GM04503 (cell line): Measurements from ENCODE around the gene ACTR5.

Experiments
- DNase-seq: peaks from one replicate; pipeline ENCODE4 v3.0.0-alpha.2; 2012; ENCODE audit warnings: low read depth

Gene ACTR5

GRCh38 chr20:38748097-38748860 lies at the start of gene ACTR5:
ACTR5 (plus strand) TSS chr20:38748460; CDS start chr20:38748479, 19 bp downstream.
- peak; percentile 42 for DNase-seq

DNA sequence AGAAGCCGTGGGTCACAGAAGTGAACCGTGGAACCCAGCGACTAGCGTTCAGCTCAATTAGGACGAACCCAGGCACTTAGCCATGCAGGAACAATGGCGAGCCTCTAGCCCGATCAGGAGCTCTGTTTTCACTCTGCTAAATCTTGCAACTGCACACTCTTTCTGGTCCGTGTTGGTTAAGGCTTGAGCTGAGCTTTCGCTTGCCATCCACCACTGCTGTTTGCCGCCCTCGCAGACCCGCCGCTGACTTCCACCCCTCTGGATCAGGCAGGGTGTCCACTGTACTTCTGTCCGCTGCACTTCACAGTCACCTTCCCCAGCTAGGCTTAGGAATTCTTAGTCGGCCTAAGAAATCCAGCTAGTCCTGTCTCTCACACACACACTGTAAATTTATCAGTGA lies 49.7 kb upstream of the ACTR5 start:
- DNase-seq, result no peak

DNA sequence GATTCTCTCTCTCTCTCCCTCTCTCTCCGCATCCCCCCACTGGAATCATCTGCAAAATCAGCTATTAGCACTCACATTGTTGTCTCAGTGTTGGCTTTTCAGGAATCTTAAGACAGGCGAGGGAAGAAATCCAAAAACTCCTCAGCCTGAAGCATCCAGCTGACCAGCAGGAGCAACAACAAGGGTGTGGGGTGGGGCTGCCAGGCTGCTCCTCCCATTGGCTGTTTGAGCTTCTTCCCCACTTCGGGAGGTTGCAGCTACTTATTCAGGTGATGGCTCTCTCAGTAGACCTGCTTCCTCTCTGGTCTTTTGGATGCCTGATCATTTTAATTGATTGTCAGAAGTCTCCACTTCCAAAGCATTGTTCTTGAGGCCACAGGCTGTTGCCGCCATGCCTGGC lies 48.1 kb upstream of the ACTR5 start:
- no peak for DNase-seq

GRCh38 chr20:38700926-38701325 lies 47.3 kb upstream of the ACTR5 start:
- DNase-seq, result no peak

- DNase-seq, result no peak
These were observed 44.7 kb upstream of the ACTR5 start for GRCh38 chr20:38703526-38703925.

- DNase-seq, result no peak
These were observed 44.1 kb upstream of the ACTR5 start for GRCh38 chr20:38704136-38704535.

DNA sequence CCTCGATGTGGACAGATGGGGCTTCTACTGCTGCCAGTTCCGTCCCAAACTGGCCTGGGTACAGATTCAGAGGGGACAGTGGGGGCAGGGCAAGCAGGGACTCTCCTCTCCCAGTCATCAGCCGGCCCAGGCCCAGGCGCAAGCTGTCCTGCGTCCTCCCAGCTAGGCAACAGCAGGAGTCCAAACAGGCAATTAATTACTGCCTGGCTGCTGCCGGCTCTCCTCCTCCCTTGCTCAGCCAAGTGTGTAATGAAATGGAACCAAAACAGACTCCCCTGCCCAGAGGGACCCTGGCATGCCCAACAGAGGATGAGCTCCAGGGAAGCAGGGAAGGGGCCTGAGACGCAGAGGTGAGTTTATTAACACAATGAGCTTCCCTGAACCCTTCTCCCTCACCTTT lies 41.8 kb upstream of the ACTR5 start:
- no peak for DNase-seq

DNA sequence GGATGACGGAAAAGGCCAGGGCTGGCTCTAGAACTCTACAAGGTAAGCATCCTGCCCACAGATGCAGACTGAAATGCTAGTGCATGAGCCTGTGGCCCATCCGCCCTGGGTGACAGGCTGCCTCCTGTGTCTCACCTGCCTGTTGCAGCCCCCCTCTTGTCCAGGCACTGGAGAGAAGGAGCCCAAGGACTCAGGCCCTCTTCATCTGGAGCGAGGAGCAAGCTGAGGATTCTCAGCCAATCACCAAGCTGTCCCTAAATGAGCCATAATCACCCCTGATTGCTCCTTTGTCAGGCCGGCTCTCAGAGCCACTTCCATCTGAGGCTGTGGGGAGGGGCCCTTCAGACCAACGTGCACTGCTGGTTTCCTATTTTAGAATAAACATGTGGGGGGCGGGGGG lies 34.0 kb upstream of the ACTR5 start:
- DNase-seq, result no peak

DNA sequence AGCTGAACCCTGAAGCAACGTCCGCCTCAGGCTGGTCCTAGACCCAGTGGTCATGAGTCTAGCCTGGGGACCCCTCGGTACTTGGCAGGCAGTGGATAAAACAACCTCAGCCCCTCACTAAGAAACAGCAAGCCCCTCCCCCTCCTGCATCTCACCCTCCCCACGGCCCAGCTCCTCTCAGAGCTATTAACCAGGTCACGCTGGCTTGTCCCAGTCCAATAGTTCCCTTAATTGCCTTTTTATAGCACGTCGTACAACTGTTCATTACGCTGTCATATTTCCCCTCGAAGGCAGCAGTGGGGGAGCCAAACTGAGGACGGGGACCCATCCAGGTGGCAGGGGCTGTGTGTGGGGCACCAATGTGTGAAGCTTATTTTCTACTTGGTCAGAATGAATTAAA lies 32.6 kb upstream of the ACTR5 start:
- no peak for DNase-seq

- no peak for DNase-seq
These were observed 25.6 kb upstream of the ACTR5 start for GRCh38 chr20:38722683-38723016.

GRCh38 chr20:38723017-38723847 lies 25.0 kb upstream of the ACTR5 start:
- DNase-seq, result no peak

GRCh38 chr20:38723848-38724625 lies 24.2 kb upstream of the ACTR5 start, which contains the start of gene SLC32A1:
SLC32A1 (plus strand) TSS chr20:38724486; CDS start chr20:38724725, 239 bp downstream.
- no peak for DNase-seq

DNA sequence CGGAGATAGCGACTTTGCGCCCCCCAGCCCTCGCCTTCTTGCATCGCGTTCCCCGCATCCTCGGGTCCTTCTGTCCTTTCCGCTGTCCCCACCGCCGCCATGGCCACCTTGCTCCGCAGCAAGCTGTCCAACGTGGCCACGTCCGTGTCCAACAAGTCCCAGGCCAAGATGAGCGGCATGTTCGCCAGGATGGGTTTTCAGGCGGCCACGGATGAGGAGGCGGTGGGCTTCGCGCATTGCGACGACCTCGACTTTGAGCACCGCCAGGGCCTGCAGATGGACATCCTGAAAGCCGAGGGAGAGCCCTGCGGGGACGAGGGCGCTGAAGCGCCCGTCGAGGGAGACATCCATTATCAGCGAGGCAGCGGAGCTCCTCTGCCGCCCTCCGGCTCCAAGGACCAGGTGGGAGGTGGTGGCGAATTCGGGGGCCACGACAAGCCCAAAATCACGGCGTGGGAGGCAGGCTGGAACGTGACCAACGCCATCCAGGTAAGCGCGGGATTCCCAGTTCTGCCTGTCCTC lies 23.6 kb upstream of the ACTR5 start:
- DNase-seq, result no peak

DNA sequence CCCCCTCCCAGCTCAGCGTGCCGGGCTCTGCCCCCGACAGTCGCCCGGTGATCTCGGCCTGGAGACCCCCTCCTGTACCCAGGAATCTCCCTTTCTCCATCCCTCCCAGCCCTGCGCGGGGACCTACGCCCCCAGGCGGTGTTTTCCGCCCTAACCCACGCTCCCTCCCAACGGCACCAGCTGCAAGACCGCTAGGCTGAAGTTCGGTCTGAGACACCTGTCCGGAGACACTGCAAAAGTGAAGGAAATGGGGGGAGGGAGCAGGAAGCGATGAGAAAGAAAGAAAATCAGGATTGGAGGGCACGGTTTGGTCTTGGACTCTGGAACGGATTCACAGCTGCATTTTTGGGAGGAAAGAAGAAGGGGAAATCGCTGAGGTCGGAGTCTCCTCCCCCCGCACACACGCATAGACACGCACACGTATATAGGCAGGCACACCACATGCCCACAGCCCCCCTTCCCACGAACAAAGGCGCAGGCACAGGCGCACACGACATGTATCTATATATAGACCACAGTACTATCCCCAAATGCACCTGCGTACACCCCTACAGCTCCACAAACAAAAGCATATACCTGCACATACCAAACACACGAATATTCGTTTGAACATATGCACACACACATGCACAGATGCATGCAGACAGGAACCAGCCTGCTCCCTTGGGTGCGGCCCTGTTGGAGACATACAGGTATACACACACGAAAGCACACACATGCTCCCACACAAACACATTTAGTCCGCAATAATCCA lies 22.9 kb upstream of the ACTR5 start:
- DNase-seq, result no peak

- DNase-seq, result no peak
These were observed 22.1 kb upstream of the ACTR5 start for GRCh38 chr20:38725931-38726803.

DNA sequence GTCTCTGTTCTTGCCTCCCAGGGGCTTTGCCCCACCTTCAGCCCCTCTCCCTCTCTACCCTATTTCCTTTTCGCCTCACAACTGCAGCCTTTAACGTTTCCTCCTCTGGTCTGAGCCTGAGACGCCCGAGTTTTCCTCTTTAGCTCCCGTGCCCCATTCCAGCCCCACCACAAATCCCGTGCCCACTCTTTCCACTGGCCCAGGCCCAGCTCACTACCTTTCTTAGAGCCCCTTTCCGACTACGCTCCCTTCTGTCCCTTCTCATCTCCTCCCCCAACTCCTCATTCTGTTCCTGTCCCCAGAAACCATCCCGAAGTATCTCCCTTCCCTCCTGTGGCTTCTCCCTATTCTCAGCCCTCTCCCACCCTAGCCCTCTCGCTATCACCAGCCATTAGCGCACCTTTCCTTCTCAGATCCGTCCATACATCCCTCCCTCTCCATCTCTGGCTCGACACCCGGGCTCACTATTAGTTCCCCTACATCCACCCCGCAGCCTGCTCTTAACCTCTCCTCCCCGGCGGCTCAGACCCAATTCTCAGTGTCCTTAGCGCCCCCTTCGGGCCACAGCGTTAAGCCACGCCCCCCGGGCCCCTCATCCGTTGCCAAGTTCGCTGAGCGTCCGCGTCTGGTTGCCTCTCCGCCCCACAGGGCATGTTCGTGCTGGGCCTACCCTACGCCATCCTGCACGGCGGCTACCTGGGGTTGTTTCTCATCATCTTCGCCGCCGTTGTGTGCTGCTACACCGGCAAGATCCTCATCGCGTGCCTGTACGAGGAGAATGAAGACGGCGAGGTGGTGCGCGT lies 21.3 kb upstream of the ACTR5 start:
- DNase-seq, result no peak

GRCh38 chr20:38727607-38728190 lies 20.6 kb upstream of the ACTR5 start:
- no peak for DNase-seq

DNA sequence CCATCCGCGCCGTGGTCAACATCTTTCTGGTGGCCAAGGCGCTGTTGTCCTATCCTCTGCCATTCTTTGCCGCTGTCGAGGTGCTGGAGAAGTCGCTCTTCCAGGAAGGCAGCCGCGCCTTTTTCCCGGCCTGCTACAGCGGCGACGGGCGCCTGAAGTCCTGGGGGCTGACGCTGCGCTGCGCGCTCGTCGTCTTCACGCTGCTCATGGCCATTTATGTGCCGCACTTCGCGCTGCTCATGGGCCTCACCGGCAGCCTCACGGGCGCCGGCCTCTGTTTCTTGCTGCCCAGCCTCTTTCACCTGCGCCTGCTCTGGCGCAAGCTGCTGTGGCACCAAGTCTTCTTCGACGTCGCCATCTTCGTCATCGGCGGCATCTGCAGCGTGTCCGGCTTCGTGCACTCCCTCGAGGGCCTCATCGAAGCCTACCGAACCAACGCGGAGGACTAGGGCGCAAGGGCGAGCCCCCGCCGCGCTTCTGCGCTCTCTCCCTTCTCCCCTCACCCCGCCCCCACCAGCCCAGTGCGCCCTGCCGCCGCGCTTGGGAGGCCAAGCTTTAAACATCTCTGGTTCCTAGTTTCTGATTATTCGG lies 20.0 kb upstream of the ACTR5 start:
- DNase-seq, result no peak
